Subcutaneous abdominal adipose tissue (tissue), 5 donors: Measurements from ENCODE around the gene PRKCE.

Experiments used
- H3K27ac ChIP-seq: one replicate; pipeline ENCODE4 v1.7.0; 2013; ENCODE audit warnings: low read depth, mild to moderate bottlenecking, inconsistent platforms, low read length, moderate library complexity
- H3K27me3 ChIP-seq, 5 donors: one replicate each; pipeline ENCODE4 v1.7.0; 2013; ENCODE audit warnings: low read length in 5 of 5, inconsistent platforms in 1 of 5; ENCODE audit not compliant: control insufficient read depth in 5 of 5, insufficient read depth in 4 of 5
- H3K36me3 ChIP-seq, 5 donors: one replicate each; pipeline ENCODE4 v1.7.0; 2013; ENCODE audit warnings: low read length in 5 of 5; ENCODE audit not compliant: control insufficient read depth in 5 of 5, insufficient read depth in 5 of 5
- H3K4me1 ChIP-seq, 5 donors: one replicate each; pipeline ENCODE4 v1.7.0; 2013; ENCODE audit warnings: low read length in 5 of 5, mild to moderate bottlenecking in 3 of 5, moderate library complexity in 1 of 5; ENCODE audit not compliant: control insufficient read depth in 5 of 5, insufficient read depth in 5 of 5
- H3K4me3 ChIP-seq, 5 donors: one replicate each; pipeline ENCODE4 v1.7.0; 2013; ENCODE audit warnings: low read length in 5 of 5, low read depth in 1 of 5
- H3K9ac ChIP-seq, 5 donors: one replicate each; pipeline ENCODE4 v1.7.0; 2013; ENCODE audit warnings: low read length in 5 of 5, mild to moderate bottlenecking in 4 of 5, moderate library complexity in 3 of 5
- H3K9me3 ChIP-seq, 5 donors: one replicate each; pipeline ENCODE4 v1.7.0; 2013; ENCODE audit warnings: low read length in 5 of 5; ENCODE audit not compliant: control insufficient read depth in 5 of 5
- donor health status: healthy.
- donor health status: healthy.
- donor health status: healthy.
- donor health status: healthy.
- donor health status: healthy.

The PRKCE gene

DNA sequence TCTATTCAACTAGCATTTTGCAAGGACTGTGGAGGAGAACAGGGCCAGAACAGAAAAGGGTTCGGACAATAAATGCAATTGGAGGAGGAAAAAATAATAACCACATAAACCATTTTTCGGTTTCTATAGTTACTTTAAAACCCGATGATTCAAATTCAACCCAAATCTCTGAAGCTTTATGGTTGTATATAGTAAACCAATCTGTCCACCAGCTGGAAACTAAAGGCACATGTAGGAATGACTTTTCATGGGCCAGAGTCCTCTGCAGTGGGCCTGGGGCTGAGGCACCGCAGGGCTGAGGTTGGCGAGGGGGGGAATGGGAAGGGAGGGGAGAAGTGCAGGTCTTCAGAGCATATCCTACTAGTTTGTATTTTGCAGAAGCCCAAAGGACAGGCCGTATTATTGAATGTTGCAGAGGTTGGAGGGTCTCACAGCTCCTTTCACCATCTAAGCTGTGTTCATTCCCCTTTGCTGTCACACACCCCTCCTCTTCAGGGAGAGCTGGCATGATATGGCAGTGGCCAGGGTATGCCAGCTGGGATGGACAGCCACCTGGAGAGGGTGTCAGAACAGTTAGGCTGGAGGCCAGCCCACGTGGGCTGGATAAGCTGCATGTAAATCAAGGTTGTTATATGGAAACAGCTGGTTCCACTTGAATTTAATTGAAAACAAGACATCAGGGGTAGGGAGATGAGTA is 267.1 kb downstream of the PRKCE start:
- H3K9me3 ChIP-seq, result no peaks in the 10 kb centered on the region
- H3K27ac ChIP-seq, result no peak overlapping the region
- H3K36me3 ChIP-seq, result no peaks in the 10 kb centered on the region
- H3K9ac ChIP-seq, result no peak overlapping the region
- no peaks in the 10 kb centered on the region for H3K27me3 ChIP-seq
- H3K4me1 ChIP-seq, result peaks cover 2 to 15% (median 11%) of the 10 kb centered on the region in 5 donors
- no peak overlapping the region for H3K4me3 ChIP-seq

DNA sequence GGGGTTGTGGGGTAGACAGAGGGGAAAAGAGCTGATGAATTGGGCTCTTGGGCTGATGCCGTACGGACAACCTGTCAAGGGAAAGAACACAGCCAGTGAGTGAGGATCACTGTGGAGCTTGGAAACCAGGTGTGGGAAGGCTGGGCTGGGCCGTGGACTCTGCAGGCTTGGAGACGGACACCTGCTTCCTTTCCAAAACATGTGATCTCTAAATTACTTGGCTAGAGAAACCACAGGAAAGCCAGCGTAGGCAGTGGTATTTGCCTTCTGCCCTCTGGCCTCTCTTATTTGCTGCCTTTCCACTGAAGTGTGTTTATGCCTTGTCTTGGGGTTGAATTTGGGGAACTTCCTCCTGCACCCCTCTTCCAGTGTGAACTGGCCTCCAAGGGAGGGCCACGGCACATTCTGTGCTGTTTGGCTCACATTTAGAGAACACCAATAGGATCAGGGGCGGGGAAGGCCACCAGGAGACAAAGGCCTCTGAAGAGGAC is 267.7 kb downstream of the PRKCE start:
- Histone ChIP-seq H3K27me3 (no peaks in the 10 kb centered on the region), H3K9me3 (no peaks in the 10 kb centered on the region), H3K4me3 (no peak overlapping the region), H3K9ac (no peak overlapping the region), H3K4me1 (peaks cover 2 to 15% (median 11%) of the 10 kb centered on the region in 5 donors), H3K36me3 (no peaks in the 10 kb centered on the region), H3K27ac (no peak overlapping the region)

DNA sequence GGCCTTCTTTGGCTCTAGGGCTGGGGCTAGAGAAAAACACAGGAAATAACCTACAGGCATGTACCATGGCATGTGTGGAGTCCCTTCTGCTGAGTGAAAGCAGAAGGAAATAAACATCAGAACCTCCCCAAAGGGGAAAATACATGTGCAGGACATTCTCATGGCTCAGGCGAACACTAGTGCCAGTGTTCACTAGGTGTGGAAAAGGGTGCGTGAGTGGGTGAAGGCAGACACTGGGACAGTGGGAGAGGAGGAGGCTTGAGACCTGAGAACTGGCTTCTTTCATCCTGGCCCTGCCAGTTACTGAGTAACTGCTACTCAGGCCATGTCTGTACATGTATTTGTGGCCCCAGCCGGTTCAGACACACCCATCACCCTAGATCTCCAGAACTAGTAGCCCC is 268.2 kb downstream of the PRKCE start:
- Histone ChIP-seq H3K9me3 (no peaks in the 10 kb centered on the region), H3K4me1 (peaks cover 2 to 17% (median 16%) of the 10 kb centered on the region in 5 donors), H3K36me3 (no peaks in the 10 kb centered on the region), H3K9ac (no peak overlapping the region), H3K27me3 (no peaks in the 10 kb centered on the region), H3K27ac (no peak overlapping the region), H3K4me3 (no peak overlapping the region)

DNA sequence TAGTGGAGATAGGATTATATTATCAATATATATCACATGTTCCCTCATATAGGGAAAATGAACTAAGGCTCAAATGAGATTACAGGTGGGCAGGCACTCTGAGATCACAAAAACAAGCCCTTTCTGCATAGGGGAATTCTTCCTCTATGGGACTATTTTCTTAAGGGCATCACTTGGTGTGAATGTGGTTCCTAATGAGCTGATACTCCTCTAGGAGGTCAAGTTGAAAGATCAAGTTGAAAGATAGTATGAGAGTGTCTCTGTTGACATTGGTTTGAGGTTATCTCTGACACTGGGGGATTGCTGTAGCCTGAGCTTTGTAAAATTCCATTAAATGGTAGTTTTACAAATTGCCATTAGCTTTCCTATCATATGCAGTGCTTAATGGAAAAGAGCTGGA is 270.4 kb downstream of the PRKCE start:
- Histone ChIP-seq H3K27me3 (no peaks in the 10 kb centered on the region), H3K4me3 (no peak overlapping the region), H3K27ac (no peak overlapping the region), H3K36me3 (no peaks in the 10 kb centered on the region), H3K9me3 (no peaks in the 10 kb centered on the region), H3K4me1 (peaks cover 2 to 34% (median 29%) of the 10 kb centered on the region in 5 donors), H3K9ac (no peak overlapping the region)

DNA sequence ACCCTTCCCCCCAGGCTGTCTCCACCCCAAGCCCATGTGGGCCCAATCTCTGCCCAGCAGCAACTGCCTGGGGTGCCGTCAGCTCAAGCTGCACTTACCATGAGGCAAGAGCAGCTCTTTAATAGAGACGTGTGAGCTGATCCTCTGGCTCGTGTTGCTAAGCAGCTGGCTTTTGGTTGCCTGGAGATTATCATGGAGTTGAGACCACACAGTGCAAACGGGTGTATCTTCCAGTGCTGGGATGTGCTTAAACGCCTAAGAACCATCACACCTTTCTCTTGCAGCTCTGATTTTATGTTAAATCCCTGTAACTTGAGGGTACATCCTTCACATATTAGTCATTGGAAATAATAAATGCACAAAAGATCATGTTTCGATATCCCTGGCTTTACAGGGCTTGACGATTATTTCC is 271.1 kb downstream of the PRKCE start:
- no peak overlapping the region for H3K27ac ChIP-seq
- H3K4me3 ChIP-seq, result no peak overlapping the region
- no peaks in the 10 kb centered on the region for H3K36me3 ChIP-seq
- no peak overlapping the region for H3K9ac ChIP-seq
- H3K9me3 ChIP-seq, result no peaks in the 10 kb centered on the region
- peaks cover 2 to 34% (median 29%) of the 10 kb centered on the region in 5 donors for H3K4me1 ChIP-seq
- no peaks in the 10 kb centered on the region for H3K27me3 ChIP-seq

DNA sequence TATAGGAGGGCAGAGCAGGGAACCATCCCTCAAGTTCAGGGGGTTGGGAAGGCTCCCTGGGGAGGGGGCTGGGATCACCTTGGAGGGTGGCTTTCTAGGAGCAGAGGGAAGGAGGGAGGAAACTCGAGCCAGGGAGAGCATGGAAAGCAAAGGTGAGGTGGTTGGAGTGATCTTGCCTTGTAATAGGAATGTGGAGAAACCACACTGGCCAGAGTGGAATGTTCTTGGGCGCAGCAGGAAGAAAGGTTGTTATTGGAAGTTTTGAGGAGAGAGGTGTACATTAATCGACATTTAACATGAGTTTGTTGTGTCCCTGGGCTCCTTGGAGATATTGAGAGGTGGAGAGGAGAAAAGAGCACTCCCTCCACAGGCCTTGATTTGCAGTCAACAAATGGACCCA is 272.2 kb downstream of the PRKCE start:
- Histone ChIP-seq H3K4me3 (no peak overlapping the region), H3K27me3 (no peaks in the 10 kb centered on the region), H3K9me3 (no peaks in the 10 kb centered on the region), H3K9ac (no peak overlapping the region), H3K4me1 (peaks cover 2 to 34% (median 29%) of the 10 kb centered on the region in 5 donors), H3K27ac (no peak overlapping the region), H3K36me3 (no peaks in the 10 kb centered on the region)

DNA sequence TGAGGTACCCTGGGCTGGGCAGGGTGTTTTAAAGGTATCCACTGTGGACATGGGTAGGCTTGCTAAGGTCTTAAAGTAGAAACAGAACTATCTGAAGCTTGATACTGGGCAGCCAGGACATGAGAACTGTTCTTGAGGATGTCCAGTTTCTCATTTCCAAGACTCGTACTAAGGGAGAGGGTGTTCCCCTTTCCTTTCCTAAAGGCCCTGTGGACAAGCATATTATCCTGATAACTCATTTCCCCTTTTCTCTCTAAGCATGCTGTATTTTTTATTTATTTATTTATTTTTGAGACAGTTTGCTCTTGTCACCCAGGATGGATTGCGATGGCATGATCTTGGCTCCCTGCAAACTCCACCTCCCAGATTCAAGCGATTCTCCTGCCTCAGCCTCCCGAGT is 273.6 kb downstream of the PRKCE start:
- H3K4me3 ChIP-seq, result no peak overlapping the region
- no peaks in the 10 kb centered on the region for H3K27me3 ChIP-seq
- peak overlapping the region; percentile 2 for H3K27ac ChIP-seq
- H3K9ac ChIP-seq, result no peak overlapping the region
- H3K9me3 ChIP-seq, result no peaks in the 10 kb centered on the region
- no peaks in the 10 kb centered on the region for H3K36me3 ChIP-seq
- peaks cover 0 to 24% (median 18%) of the 10 kb centered on the region in 5 donors for H3K4me1 ChIP-seq

DNA sequence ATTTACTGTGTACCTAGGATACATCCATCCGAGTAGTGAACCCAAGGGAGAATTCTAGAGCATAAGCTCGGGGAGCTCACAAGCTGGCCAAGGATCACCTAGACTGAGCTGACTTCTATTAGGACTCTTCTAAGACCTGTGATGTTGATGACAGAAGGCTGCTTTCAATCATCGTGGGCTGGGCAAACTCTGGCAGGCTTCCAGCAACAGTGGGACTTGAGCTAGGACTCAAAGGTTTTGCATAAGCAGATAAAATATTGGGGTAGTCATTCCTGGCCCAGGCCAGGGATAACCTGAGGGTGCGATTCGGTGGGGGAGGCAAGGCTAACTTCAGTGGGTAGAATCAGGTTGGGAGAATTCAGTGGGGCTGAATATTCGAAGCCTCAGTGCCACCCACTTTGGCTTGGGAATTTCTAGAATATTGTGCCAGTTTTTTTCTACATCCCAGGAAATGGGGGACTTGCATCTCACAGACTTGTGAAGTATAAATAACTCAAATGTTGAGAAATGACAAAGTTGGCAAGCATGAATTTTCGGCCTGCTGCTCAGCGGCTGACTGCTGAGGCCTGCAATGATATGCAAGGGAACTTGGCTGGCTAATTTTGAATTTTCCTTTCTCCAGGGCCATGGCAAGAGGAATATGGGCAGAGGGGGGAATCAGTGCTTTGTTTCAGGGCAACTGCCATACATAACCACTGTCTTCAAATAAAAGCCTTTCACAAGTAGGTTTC is 274.3 kb downstream of the PRKCE start:
- no peak overlapping the region for H3K4me3 ChIP-seq
- no peaks in the 10 kb centered on the region for H3K36me3 ChIP-seq
- H3K4me1 ChIP-seq, result peaks cover 0 to 24% (median 18%) of the 10 kb centered on the region in 5 donors
- H3K27me3 ChIP-seq, result no peaks in the 10 kb centered on the region
- H3K9me3 ChIP-seq, result no peaks in the 10 kb centered on the region
- peak overlapping the region in 2 of 5 donors; percentile 26 to 27 for H3K9ac ChIP-seq
- peak overlapping the region; percentile 2 for H3K27ac ChIP-seq

DNA sequence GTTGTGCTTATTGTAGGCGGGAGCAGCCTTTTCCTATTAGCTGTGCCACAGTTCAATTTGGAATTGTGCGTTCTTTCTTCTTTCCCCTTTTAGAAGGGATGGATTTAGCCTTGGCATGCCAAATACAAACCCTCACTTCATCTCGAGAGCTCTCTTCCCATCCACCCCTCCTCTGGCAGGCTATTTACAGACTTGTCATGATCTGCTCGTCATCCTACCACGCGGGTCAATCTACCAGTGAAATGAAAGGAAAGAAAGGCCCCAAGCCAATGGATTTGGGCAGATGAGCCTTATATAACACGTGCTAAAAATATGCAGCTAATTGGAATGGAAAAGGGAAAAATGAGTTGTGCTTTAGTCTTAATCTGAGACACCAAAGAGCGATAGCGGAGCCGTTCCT is 277.5 kb downstream of the PRKCE start:
- Histone ChIP-seq H3K9me3 (no peaks in the 10 kb centered on the region), H3K27me3 (no peaks in the 10 kb centered on the region), H3K4me1 (peaks cover 0 to 24% (median 18%) of the 10 kb centered on the region in 5 donors), H3K36me3 (no peaks in the 10 kb centered on the region), H3K9ac (no peak overlapping the region), H3K27ac (no peak overlapping the region), H3K4me3 (no peak overlapping the region)

DNA sequence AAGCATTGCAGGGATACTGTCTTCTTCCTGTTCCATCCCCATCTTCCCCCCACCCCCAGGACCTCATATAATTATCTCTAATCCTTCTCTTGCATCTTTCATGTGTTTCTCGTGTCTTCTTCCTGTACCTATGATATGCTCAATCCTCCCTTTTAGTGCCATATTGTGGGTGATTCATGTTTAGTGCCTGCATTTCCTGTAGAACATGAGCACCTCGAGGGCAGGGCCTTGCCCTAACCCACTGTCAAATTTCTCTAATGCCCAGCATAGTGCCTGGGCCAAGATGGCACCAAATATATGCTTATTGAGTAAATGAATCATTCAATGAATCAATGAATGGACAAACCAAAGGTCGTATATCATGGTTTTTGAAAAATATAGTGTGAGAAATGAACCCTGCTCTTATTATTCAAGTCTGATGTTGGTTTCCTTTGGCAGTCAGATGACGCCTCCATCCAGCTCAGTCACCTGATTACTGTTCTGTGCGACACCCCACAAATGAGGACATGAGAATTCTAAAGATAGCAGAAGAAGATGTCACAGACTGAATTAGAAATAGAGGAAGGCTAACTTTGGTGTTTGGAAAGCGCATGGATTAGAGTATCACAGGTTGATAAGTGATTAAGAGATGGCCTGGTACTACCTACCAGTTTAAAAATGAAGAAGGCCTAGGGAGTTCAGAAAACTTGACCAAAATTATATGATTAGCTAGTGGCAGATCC is 278.4 kb downstream of the PRKCE start:
- Histone ChIP-seq H3K27me3 (no peaks in the 10 kb centered on the region), H3K9me3 (no peaks in the 10 kb centered on the region), H3K9ac (no peak overlapping the region), H3K36me3 (no peaks in the 10 kb centered on the region), H3K4me1 (peaks cover 0 to 17% (median 12%) of the 10 kb centered on the region in 5 donors), H3K4me3 (no peak overlapping the region), H3K27ac (no peak overlapping the region)
